Body of pancreas (tissue), 4 donors: ENCODE results near the gene RAB22A. TPM values are rescaled to one million over a fixed set of nuclear protein-coding genes. Genes with fewer than 3 reads are reported as not detected.

Experiments
- ATAC-seq: fragments of 150-250 bp; one replicate; pipeline ENCODE4 v1.9.1; 2016
- DNase-seq, 4 donors: peaks; one replicate each; pipeline ENCODE4 v3.0.0-alpha.2; 2019
- H3K27ac ChIP-seq, 4 donors: fragments of 200-600 bp; sonication (generic); 1 replicate in 3 of 4; 2 replicates in 1 of 4; pipeline versions ENCODE4 v1.5.1 to v1.6.1; 2016 to 2019; ENCODE audit warnings: mild to moderate bottlenecking in 1 of 4, mixed read lengths in 1 of 4, moderate library complexity in 1 of 4
- H3K27me3 ChIP-seq, 2 donors: fragments of 200-600 bp; sonication (generic); one replicate each; pipeline ENCODE4 v1.6.0; 2016; ENCODE audit warnings: mild to moderate bottlenecking in 1 of 2
- H3K36me3 ChIP-seq, 2 donors: fragments of 200-600 bp; sonication (generic); replicated peaks in 1 of 2; 2 replicates each; pipeline ENCODE4 v1.5.1; 2016; ENCODE audit warnings: low read depth in 2 of 2; ENCODE audit not compliant: insufficient read depth in 1 of 2
- H3K4me1 ChIP-seq: fragments of 200-600 bp; sonication (generic); one replicate; pipeline ENCODE4 v1.6.0; 2016
- H3K4me3 ChIP-seq, 2 donors: fragments of 200-600 bp; sonication (generic); 1 replicate in 1 of 2; 2 replicates in 1 of 2; pipeline ENCODE4 v1.5.1; 2016 to 2019
- H3K9me3 ChIP-seq, 3 donors: fragments of 200-600 bp; sonication (generic); 1 replicate in 2 of 3; 2 replicates in 1 of 3; pipeline ENCODE4 v1.5.1; 2016
- POLR2A ChIP-seq, 3 donors: fragments of 450-650 bp; IDR thresholded peaks; one replicate each; pipeline ENCODE4 v1.6.1; 2016; ENCODE audit warnings: antibody characterized with exemption in 3 of 3, mild to moderate bottlenecking in 2 of 3
- WGBS, 2 donors: methylation state at CpG; one replicate each; pipeline ENCODE4 v1.1.5; 2017; 5-methylcytosine and 5-hydroxymethylcytosine counted together
- intact Hi-C: fragments of 100-400 bp; cut with DNase I; formaldehyde crosslinking; loops from one replicate; pipeline ENCODE4 v1.15.1; 2023
- total RNA-seq, 2 donors: library from RNA; depleted of rRNA; stranded (reverse); fragments of >200 nt; gene quantifications; one replicate each; pipeline ENCODE4 v1.1.0, GENCODE V29; 2016
- TF ChIP-seq, protein P1 (sequence below), 7 experiments: fragments of 450-650 bp in 4 of 7; fragments of 200-600 bp in 3 of 7; sonication (generic) in 3 of 7; IDR thresholded peaks; one replicate each; pipeline ENCODE4 v1.5.1; 2016 to 2019; ENCODE audit warnings: antibody characterized with exemption in 7 of 7

The RAB22A gene
- total RNA-seq, 2 donors from 2014 or later, result 6.3 to 9.1 TPM

DNA sequence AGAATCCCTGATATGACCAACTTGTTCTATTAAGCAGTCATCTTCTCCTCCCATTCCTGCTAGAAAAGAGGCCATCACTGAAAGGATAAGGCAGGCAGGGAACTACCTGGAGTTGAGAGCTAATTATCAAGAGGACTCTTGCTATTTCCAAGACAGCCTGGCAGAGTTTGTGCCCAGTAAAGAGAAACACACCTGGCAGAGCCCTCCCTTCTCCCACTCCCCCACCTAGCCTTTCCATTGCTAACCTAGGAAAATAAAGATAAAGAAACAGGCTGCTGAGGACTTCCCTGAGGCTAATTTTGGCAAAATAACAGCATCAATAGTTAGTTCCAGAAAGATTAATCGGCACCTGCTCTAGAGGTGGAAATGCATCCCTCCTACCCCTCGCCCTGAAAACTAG is 20.4 kb upstream of the RAB22A start:
- intact Hi-C loops, result no loop called here
- no peaks in the 10 kb centered on the region for H3K36me3 ChIP-seq
- peaks cover 18% of the 10 kb centered on the region for H3K4me1 ChIP-seq
- H3K27ac ChIP-seq, result no peak overlapping the region
- no peak overlapping the region for H3K4me3 ChIP-seq
- WGBS, 2 donors, result 41 to 51% methylated on average over 2 of the region's 2 CpGs
- H3K27me3 ChIP-seq, result no peaks in the 10 kb centered on the region
- ATAC-seq (no peak), DNase-seq (peak in 1 of 4 donors; percentile 22)
- no peaks in the 10 kb centered on the region for H3K9me3 ChIP-seq
- TF ChIP-seq POLR2A (IDR thresholded peaks at IDR 0.05), result no peak
- TF ChIP-seq, protein P1, sequence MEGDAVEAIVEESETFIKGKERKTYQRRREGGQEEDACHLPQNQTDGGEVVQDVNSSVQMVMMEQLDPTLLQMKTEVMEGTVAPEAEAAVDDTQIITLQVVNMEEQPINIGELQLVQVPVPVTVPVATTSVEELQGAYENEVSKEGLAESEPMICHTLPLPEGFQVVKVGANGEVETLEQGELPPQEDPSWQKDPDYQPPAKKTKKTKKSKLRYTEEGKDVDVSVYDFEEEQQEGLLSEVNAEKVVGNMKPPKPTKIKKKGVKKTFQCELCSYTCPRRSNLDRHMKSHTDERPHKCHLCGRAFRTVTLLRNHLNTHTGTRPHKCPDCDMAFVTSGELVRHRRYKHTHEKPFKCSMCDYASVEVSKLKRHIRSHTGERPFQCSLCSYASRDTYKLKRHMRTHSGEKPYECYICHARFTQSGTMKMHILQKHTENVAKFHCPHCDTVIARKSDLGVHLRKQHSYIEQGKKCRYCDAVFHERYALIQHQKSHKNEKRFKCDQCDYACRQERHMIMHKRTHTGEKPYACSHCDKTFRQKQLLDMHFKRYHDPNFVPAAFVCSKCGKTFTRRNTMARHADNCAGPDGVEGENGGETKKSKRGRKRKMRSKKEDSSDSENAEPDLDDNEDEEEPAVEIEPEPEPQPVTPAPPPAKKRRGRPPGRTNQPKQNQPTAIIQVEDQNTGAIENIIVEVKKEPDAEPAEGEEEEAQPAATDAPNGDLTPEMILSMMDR (IDR thresholded peaks at IDR 0.05), result no peak

DNA sequence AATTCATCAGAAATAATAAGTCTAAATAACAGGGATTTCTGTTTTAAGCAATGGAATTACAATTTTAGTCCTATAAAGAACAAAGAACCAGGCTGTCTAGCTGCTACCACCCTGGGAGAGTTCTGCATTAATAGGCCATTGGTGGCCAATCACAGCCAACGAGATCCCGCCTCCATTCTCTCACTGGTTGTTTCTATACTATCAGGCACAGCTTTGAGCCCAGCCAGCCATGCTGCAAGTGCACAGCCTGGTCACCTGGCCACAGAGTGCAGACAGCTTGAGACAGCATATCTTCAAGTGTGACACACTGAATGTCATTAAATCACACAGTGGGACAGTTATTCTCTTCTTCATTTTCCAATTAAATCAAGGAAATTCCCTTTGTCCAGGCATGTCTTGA is 16.1 kb upstream of the RAB22A start:
- WGBS, 2 donors, result 80 to 89% methylated on average over 2 of the region's 2 CpGs
- Histone ChIP-seq H3K4me3 (no peak overlapping the region), H3K27ac (no peak overlapping the region), H3K4me1 (peaks cover 10% of the 10 kb centered on the region), H3K27me3 (no peaks in the 10 kb centered on the region), H3K9me3 (no peaks in the 10 kb centered on the region), H3K36me3 (no peaks in the 10 kb centered on the region)
- intact Hi-C loops, result no loop called here
- DNase-seq (peak in 1 of 4 donors; percentile 30), ATAC-seq (no peak)
- TF ChIP-seq, protein P1 (IDR thresholded peaks at IDR 0.05), result no peak
- no peak for TF ChIP-seq POLR2A (IDR thresholded peaks at IDR 0.05)

DNA sequence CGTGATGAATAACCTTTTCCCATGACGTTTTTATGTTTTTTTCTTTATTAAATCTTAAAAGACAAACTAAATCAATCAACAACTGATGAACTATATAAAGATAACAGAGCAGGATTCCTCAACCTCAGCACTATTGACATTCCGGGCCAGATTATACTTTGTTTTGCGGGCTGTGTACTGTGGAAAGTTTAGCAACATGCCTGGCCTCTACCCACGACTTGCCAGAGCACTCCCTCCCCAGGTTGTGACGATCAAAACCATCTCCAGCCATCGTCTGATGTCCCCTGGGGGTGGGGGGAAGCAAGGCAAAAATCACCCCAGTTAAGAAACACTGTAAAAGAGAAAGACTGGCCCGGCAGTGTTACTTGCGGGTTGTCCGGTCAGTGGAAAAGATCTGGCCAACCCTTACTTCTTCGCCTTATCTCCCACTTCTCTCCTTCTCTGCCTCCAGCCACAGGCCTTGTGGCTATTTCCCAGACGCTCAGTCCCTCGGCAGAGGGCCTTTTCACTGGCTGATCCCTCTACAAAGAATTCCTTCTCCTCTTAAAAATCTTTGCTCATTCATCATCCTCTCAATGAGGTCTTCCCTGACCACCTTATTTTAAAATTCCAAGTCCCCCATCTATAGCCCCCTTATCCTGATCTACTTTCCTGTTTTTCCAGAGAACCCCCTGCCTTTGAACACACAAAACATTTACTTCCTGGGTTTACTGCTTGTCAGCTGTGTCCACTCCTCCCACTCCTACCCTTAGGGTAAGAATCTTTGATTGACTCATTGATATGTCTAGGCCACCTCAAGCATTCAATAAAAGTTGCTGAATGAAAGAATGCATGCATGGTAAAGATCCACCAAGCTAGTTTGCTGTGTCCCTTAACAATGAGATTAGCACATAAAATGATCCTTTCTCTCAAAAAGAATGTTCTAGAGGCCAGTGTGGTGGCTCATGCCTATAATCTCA is 14.7 kb upstream of the RAB22A start:
- Histone ChIP-seq H3K4me3 (no peak overlapping the region), H3K27me3 (no peaks in the 10 kb centered on the region), H3K36me3 (no peaks in the 10 kb centered on the region), H3K9me3 (no peaks in the 10 kb centered on the region), H3K27ac (no peak overlapping the region), H3K4me1 (no peaks in the 10 kb centered on the region)
- intact Hi-C loops, result no loop called here
- WGBS, 2 donors, result 69 to 73% methylated on average over 13 of the region's 13 CpGs
- DNase-seq (no peak), ATAC-seq (no peak)
- TF ChIP-seq POLR2A (IDR thresholded peaks at IDR 0.05), result no peak
- TF ChIP-seq, protein P1 (IDR thresholded peaks at IDR 0.05), result no peak

DNA sequence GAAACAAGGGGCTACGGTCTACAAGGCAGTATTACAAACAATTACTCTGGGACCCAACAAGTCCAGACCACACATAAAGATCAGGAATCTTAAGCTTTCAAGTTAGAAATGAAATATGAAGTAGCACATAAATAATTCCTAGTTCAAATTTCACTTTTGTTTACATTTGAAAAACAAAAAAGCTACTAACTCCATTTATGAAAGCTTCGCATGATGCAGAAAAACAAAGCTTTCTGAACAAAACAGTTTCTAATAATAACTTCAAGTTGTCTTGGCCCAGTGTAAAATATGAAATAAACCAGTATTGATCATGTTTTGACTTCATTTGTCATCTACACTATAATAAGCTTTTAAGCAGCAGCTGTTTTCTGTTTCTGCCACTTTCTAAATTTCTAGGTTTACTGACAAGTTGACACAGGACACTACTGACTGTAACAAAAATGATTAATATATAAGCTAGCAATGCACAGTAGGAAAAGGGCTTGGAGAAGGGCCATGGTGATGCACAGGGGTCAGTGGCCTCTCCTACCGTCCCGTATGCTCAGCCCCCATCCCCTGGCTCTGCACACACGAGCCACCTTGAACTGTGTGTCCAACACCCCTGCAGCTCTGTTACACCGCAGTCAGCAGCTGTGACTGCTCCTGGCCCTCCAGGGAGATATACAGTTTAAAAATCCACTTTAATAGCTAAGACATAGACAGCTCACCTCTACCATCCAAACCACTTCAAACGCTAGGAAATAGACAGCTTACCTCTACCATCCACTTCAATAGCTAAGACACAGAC is 13.3 kb upstream of the RAB22A start:
- no peaks in the 10 kb centered on the region for H3K9me3 ChIP-seq
- no peak overlapping the region for H3K27ac ChIP-seq
- ATAC-seq, result no peak
- H3K4me1 ChIP-seq, result no peaks in the 10 kb centered on the region
- DNase-seq, result no peak
- H3K36me3 ChIP-seq, result no peaks in the 10 kb centered on the region
- WGBS, 2 donors, result 90 to 91% methylated on average over 7 of the region's 7 CpGs
- H3K27me3 ChIP-seq, result no peaks in the 10 kb centered on the region
- no peak overlapping the region for H3K4me3 ChIP-seq
- intact Hi-C loops, result no loop called here
- TF ChIP-seq POLR2A (IDR thresholded peaks at IDR 0.05), result no peak

DNA sequence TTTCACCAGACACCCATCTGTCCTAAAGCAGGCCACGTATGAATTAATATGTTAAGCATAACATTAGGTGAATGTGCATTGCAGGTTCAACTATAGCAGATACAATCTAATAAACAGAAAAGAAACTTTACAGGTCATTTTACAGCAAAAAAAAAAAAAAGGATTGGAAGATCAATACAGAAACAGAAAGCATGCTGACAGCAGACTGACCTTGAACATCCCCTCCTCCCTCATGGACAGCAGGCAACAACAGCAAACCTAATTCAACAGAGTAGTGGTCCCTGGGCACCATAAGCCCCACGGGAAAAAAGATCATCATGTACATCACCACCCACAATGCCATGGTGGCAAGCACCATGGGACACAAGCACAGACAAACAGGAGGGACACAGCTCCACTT is 12.1 kb upstream of the RAB22A start:
- TF ChIP-seq, protein P1 (IDR thresholded peaks at IDR 0.05), result no peak
- TF ChIP-seq POLR2A (IDR thresholded peaks at IDR 0.05), result no peak
- WGBS, 2 donors, result 69 to 73% methylated on average over 2 of the region's 2 CpGs
- Histone ChIP-seq H3K4me1 (no peaks in the 10 kb centered on the region), H3K4me3 (no peak overlapping the region), H3K36me3 (no peaks in the 10 kb centered on the region), H3K27ac (no peak overlapping the region), H3K27me3 (no peaks in the 10 kb centered on the region), H3K9me3 (no peaks in the 10 kb centered on the region)
- ATAC-seq, result no peak
- intact Hi-C loops, result no loop called here
- DNase-seq, result no peak
